ENCODE measurements around the gene NUTM1.
"Not testable (repeated sequence)": the region's sequence is repeated elsewhere in the genome, so short reads cannot be mapped to it uniquely, and the experiment has no call there.

Gene NUTM1

DNA sequence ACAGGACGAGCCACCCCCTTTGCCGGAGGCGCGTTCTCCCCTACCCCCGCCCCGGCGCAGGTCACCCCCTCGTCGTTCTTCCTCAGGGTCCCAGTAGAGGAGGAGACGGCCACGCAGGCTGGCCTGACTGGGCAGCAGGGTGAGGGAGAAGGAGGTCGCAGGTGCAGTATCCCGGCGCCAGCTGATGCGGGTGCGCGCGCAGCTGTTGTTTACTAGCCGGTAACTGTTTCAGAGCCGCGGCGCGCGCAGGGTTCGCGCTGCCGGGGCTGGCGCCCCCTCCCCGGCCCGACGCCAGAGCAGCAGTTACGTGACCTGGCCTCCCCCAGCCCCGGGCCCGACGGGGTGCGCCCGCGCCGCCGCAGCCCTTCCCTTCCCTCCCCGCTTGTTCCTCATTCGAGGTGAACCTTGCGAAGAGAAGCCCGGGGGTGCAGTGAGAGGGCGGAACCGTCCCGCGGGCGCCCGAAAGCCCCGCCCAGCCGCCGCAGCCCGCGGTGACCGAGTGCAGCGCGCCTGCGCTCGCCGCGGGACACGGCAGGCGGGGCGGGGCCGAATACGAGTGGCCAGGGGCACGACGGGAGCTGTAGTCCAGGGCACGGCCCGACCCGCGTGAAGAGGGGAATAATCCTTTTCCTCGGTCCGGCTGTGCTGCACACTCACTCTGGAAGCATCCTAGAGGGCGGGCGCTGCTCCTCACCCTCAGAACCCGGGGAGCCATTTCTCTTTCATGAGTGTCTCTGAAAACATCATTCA lies 5.4 kb upstream of the NUTM1 start, which contains the start of gene SLC12A6:
Gene SLC12A6, minus strand, starts transcription at position 225 of the 750 bp plus-strand sequence. CDS start 1,101 bp downstream, outside the sequence.
- peak; percentile 95 for DNase-seq

DNA sequence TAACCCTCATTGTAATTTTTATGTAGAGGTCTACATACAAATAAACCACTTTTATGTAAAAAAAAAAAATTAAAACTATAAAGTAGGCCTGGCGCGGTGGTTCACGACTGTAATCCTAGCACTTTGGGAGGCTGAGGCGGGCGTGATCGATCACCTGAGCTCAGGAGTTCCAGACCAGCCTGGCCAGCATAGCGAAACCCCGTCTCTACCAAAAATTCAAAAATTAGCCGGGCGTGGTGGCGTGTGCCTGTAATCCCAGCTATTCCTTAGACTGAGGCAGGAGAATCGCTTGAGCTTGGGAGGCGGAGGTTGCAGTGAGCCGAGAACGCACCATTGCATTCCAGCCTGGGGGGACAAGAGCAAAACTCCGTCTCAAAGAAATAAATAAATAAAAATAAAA lies 4.8 kb upstream of the NUTM1 start:
- DNase-seq: no peak

DNA sequence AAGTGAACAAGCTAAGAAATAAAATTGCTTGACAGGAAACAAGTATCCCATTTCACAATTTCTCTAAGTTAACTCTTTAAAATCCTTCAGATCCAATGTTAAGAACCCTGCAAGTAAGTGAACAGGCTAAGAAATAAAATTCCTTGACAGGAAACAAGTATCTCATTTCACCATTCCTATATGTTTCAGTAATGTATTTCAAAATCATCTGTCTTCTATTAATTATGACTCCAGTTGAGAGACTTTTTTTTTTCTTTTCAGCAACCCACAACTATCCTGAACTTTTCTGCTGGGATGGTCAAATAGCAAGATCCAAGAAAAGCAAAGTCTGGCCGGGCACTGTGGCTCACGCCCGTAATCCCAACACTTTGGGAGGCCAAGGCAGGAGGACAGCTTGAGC lies 3.2 kb upstream of the NUTM1 start:
- DNase-seq: no peak

DNA sequence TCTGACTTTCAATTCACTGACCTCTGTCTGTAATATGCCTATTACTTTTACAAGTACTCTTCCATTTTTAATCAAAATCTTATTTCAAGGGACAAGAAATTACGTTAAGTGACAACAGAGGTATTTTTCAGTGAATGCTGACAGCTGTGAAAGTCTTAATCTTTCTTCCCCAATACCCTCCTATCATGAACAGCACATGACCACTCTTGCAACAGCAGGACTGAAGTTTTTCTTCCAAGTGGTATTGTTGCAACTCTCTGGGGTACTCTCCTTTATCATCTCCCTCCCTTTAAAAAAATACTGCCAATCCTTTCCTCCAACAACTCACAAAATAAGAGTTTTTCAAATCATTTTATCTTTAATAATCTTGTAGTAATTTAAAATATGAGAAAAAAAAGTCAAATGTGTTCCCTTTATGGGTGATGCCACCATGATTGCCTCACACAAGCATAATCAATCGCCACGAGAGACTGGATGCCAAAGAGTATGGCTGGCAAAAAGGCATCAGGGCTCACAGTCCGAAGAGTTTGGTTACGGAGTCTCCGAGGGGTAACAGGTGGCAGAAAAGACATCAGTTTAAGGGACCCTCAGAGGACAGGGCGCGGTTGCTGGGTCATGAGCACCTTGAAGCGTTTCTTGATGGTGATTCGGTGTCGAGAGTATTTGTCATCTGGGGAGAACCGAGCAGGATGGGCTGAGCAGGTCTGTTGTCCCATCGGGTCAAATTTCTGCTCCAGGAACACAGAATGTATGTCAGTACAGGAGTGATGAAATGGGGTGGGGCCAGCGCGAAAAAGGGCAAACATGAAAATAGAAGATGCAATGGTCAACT lies 1.5 kb upstream of the NUTM1 start:
- DNase-seq: no peak

DNA sequence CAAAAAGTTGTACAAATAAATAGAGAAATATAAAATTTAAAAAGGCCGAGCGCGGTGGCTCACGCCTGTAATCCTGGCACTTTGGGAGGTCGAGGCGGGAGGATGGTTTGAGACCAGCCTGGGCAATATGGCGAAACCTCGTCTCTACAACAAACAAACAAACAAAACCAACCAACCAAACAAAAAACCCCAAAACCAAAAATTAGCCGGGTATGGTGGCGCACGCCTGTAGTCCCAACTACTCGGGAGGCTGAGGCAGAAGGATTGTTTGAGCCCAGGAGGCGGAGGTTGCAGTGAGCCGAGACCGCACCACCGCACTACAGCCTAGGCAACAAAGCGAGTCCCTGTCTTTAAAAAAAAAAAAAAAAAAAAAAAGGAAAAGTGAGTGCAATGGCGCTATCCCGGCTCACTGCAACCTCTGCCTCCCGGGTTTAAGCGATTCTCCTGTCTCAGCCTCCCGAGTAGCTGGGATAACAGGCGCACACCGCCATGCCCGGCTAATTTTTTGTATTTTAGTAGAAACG lies 840 bp upstream of the NUTM1 start:
- DNase-seq: not testable (repeated sequence)

DNA sequence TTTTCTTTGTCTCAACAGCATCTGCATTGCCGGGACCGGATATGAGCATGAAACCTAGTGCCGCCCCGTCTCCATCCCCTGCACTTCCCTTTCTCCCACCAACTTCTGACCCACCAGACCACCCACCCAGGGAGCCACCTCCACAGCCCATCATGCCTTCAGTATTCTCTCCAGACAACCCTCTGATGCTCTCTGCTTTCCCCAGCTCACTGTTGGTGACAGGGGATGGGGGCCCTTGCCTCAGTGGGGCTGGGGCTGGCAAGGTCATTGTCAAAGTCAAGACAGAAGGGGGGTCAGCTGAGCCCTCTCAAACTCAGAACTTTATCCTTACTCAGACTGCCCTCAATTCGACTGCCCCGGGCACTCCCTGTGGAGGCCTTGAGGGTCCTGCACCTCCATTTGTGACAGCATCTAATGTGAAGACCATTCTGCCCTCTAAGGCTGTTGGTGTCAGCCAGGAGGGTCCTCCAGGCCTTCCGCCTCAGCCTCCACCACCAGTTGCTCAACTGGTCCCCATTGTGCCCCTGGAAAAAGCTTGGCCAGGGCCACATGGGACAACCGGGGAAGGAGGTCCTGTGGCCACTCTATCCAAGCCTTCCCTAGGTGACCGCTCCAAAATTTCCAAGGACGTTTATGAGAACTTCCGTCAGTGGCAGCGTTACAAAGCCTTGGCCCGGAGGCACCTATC lies 5.0 kb downstream of the NUTM1 start:
- no peak for DNase-seq

DNA sequence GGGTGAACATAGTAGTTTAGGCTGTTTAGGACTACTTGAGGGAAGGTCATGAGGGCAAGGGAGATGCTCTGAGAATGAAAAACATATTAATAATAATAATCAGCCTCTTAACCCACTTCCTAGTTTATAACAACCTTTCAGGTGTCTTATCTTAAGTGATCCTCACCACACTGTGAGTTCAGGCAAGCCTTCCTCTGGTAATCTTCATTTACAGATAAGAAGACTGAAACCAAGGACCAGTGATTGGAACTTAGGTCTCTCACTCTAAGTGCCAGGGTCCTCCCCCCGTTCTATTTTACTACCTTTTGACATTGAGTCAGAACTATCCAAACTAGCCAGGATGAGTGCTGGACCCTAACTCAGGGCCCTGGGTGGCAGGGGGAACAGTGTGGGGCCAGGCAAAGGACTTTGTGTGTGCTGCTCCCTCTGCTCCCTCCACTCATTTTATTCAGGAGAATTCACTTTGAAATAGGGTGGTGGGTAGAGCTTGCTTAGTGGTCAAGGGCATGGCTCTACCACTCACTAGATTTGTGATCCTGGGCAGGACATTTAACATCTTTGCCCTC lies 5.7 kb downstream of the NUTM1 start:
- no peak for DNase-seq

DNA sequence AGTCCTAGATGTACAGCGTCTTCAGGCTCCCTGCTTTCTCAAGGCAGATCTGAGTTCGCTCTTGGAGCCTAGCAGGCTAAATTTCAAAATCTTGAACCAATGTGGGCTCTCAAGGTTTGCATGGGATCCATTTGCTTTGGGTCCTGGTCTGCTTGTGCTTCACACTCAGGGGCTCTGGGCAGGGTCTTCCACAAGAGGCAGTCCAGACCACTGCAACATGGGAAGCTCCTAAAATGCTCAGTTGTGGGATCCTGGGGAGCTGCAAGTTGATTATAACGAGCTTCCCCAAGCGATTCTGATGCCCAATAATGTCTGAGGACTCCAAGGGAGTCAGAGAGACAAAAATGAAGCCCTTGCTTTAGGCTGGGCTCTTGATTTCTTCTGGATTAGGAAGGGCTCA lies 6.7 kb downstream of the NUTM1 start:
- no peak for DNase-seq

DNA sequence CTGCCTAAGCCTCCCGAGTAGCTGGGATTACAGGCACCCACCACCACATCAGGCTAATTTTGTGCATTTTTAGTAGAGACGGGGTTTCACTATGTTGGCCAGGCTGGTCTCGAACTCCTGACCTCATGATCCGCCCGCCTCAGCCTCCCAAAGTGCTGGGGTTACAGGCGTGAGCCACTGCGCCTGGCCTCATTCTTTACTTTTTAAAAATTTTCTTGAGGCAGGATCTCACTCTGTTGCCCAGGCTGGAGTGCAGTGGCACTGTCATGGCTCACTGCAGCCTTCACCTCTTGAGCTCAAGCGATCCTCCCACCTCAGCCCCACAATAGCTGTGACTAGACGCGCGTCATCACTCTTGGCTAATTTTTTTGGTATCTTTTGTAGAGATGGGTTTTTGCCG lies 9.9 kb downstream of the NUTM1 start:
- not testable (repeated sequence) for DNase-seq

DNA sequence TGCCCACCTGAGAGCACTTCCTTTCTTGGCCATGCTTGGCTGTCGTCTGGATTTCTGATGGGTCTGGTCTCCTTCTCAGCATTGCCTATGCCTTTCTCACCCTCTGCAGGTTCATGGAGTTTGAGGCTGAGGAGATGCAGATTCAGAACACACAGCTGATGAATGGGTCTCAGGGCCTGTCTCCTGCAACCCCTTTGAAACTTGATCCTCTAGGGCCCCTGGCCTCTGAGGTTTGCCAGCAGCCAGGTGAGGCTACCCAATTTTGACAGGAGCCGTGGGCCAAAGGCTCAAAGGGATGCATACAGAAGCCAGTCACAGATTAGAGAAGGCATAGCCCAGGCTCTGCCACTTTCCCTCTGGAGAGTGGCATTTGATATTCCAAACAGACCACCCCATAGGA lies 10.5 kb downstream of the NUTM1 start:
- DNase-seq: no peak

DNA sequence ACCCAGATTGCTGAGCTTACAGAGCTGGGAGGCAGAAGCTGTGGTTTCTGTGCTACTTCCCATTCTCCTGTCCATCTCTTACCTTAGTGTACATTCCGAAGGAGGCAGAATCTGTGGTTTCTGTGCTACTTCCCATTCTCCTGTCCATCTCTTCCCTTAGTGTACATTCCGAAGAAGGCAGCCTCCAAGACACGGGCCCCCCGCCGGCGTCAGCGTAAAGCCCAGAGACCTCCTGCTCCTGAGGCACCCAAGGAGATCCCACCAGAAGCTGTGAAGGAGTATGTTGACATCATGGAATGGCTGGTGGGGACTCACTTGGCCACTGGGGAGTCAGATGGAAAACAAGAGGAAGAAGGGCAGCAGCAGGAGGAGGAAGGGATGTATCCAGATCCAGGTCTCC lies 11.2 kb downstream of the NUTM1 start:
- DNase-seq: no peak

DNA sequence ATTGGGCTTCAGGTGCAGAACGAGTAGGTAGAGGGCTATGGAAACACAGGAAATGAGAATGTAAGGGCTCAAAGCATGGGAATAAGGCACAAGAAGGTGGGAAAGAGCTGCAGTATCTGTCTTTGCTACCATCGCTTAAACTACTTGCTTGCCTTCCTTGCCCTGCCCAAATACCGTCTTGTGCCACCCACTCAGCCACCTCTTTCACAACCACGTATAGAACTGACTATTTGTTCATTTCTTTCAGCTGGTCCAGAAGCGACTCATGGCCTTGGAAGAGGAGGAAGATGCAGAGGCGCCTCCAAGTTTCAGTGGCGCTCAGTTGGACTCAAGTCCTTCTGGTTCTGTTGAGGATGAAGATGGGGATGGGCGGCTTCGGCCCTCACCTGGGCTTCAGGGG lies 12.1 kb downstream of the NUTM1 start:
- no peak for DNase-seq

DNA sequence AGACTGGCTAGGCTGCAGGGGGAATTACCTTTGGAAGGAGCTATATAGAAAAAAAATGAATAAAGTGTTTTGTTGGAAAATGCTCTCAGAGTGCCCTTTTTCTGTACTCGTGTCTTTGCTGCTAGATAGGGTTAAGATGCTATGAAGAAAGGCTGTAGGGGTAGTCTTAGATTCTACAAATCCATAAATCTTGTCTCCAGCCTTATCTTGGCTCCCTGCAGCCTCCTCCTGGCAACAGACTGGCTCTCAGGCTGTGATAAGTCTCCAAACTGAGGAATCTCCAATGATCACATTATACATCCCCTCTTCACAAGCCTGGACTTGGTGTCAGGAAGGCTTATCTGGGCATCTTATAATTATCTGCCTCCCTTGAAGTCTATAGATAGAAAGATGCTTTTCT lies 14.5 kb downstream of the NUTM1 start:
- no peak for DNase-seq

DNA sequence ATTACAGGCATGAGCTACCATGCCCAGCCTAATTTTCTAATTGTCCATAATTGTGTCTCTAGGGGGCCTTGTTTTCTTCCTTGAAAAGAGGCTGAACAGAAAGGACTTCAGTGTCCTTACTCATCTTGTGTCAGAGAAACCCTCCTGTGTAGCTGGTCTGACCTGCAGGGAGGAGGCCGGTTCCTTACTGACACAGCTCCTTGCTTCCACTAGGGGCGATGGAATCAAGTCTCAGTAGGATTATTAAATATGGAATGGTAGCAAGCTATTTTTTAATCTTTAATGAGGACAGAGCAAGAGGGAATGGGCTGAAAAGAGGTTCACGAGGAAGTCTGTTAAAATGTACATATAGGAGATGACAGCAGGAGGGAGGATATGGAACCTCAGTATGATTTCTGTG lies 15.3 kb downstream of the NUTM1 start:
- peak; percentile 27 for DNase-seq

DNA sequence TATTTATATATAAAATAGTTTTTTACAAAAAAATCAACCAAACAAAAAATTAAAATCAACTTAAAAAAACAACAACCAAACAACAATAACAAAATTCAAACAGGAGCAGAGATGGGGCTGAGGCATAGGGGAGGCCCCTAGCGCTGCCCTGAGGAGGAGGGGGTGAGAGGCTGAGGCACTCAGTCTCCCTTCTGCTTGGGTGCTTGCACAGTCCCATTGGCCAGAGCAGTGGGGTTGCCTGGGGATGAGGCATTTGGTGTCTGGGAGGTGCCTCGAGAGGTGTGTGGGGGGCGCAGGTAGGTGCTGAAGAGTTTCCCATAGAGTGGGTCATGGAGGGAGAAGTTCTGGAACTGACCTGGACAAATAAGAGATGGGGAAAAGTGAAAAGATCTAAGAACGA lies 15.8 kb downstream of the NUTM1 start:
- no peak for DNase-seq

DNA sequence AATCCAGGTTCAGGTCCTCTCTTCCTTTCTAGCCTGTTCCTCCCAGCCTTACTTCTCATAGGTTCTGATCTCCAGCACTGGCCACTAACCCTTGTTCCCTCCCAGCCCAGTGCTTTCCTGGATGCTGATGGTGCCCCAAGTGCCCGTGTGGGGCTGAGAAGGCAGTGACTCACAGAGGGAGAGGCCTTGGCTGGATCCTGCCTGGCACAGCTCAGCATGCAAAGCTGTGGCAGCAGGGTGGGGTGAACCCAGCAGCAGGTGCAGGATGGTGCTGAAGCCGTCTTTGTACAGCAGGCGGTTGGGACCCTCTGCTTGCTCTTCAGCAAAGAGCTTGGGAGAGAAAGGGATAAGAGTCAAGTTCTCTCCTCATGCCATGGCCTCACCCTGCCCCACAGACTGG lies 16.3 kb downstream of the NUTM1 start:
- no peak for DNase-seq

DNA sequence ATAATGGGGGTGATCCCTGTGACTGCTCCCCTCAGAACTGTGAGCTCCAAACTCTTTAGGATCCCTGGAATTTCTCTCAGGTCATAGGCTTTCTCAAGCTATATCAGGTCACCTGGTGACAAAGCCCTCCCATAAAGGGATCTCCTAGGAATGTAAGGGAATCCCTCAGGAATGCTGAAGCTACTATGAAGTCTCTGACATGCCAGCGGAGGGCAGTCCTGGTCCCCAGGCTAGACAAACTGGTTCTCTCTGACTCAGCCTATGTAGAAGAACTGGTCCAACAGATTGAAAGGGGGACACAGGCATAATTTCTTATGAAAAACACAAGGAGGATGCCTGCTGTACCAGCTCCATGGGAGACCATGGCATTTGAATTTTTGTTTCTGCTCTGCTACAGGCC lies 17.2 kb downstream of the NUTM1 start:
- DNase-seq: no peak

DNA sequence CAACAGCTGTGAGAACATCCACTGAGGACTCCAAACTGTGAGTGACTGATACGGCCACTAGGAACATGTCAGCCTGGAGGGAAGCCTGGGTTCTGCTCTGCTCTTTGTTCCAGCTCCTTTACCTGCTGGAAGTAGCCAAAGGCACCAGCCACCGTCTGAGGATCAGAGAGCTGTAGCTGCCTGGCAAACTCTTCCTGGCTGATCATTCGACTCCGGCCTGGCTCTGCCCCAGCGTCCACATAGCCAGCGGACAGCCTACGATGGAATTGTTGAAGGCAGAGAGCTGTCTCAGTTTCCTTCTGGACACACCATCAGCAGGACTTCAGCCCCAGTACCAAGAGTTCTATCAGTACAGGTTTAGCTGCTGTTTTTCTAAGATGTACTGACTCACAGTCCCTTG lies 18.2 kb downstream of the NUTM1 start:
- no peak for DNase-seq

DNA sequence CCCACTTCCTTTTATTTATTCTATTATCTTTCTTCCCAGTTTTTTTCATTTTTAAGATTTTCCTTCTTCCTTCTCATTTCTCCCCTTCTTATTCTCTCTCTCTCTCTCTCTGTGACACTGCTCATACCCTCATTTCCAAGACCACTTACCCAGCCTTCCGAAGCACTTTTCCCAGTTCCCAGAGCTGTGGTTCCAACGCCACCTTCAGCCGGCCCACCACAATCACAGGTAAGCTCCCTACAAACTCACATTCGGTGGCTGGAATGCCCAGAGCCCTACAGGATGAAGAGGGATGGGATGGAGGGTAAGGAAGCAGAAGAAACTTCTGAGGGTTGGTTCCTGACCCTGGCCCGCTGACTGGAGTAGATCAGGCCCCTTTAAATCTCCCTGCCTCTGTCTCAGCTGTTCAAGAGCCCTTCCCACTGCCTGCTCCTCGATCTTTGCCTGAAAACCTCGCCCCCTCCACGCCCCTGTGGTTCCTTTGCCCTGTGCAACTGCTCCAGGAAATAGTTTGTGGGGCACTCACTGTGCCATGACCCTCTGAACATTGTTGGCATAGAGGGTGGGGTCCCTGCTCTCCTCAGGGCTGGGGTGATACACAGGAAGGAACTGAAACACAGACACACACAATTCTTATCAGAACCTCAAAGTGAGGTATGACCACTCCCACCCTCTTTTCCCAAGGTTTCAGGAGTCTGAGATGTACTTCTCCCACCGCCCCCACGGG lies 19.1 kb downstream of the NUTM1 start:
- DNase-seq: no peak

DNA sequence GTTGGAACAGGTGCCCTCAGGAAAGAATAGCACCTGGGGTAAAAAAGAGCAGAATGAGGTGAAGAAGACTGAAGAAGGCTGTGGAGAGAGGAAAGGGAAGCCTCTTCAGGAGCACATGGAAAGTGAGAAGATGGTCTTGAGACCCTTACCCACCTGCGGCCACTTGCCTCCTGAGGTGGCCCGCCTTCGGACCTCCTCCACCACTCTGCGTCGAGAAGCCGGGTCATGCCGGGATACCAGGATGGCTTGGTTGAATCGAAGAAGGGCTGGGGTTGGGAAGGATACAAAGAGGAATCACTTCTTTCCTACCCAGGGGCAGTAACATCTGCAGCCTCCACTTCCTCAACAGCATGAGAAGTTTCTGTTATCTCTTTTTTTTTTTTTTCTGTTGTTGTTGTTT lies 20.9 kb downstream of the NUTM1 start:
- DNase-seq: no peak

DNA sequence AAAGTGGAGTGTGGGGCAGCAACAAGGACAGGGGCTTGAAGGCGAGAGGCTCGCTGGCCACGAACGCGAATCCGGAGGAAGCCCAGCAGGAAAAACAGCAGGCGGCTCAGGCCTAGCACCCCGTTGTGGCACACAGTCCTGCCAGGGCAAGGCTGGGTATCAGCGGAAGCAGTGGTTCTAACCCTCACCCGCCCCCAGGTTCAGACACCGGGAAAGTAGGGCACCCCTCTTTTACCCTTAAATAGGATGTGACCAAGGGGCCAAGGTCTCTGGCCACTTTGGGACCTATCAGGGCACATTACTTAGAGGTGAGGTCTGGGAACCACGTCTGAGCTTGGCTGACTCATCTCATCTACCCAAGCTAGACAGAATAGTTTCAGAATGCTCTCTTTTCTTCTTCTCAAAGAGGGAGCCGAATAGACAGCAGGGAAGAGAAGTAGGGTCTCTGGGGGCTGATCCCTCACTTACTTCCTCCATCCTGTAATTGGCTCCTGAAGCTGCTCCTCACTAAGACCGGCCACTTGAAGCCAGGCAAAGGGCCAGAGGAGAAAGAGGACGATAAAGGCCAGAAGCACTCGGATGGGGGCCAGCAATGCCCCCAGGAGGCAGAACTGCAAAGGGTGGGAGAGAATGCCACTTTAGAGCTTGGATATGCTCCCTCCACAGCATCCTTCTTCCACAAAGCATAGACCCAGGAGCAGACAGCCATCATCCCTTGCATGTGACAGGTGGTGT lies 22.1 kb downstream of the NUTM1 start:
- DNase-seq: no peak

DNA sequence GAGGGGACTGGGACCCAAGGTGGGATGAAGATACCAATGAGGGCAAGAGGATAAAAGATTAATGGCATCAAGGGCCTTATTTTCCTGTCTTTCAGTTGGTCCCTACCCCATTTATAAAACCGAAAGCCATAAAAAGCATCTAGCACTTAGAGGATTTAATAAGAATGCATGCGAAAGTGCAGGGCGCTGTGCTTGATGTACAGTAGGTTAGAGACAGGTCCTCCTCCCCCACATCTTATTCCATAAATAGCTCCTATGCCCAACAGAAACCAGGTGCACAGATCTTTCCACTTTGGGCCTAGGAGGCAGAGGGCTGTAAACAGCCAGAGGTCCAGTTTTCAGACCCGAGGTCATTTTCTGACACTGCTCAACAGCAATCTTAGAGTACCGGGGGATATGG lies 22.7 kb downstream of the NUTM1 start:
- no peak for DNase-seq
